Karpas-422 (cell line): ENCODE measurements around the gene BRINP3. TPM values are rescaled to one million over a fixed set of nuclear protein-coding genes. Genes with fewer than 3 reads are reported as not detected.

ENCODE experiments used
- DNase-seq: peaks from one replicate; pipeline ENCODE4 v3.0.0-alpha.2; 2015
- H2AFZ ChIP-seq: fragments of 200-600 bp; sonication (generic); 2 replicates; pipeline ENCODE4 v1.6.1; 2014; ENCODE audit warnings: antibody characterized with exemption, low read length, mixed read lengths
- H3K27ac ChIP-seq: fragments of 200-600 bp; sonication (generic); 2 replicates; pipeline ENCODE4 v1.5.1; 2014; ENCODE audit warnings: mild to moderate bottlenecking, low read length, moderate library complexity
- H3K27me3 ChIP-seq: fragments of 200-600 bp; sonication (generic); 2 replicates; pipeline ENCODE4 v1.6.1; 2014; ENCODE audit warnings: low read length, mixed read lengths
- H3K36me3 ChIP-seq: fragments of 200-600 bp; sonication (generic); 2 replicates; pipeline ENCODE4 v1.6.1; 2014; ENCODE audit warnings: low read length, mixed read lengths; ENCODE audit not compliant: insufficient read depth
- H3K4me1 ChIP-seq: fragments of 200-600 bp; sonication (generic); 2 replicates; pipeline ENCODE4 v1.6.1; 2014; ENCODE audit warnings: mild to moderate bottlenecking, low read length, mixed read lengths
- H3K4me2 ChIP-seq: fragments of 200-600 bp; sonication (generic); 2 replicates; pipeline ENCODE4 v1.6.1; 2014; ENCODE audit warnings: low read length, low read depth, mild to moderate bottlenecking; ENCODE audit not compliant: poor library complexity, severe bottlenecking
- H3K4me3 ChIP-seq: fragments of 200-600 bp; sonication (generic); 2 replicates; pipeline ENCODE4 v1.5.1; 2014; ENCODE audit warnings: mild to moderate bottlenecking, antibody characterized with exemption, low read length, mixed read lengths
- H3K79me2 ChIP-seq: fragments of 200-600 bp; sonication (generic); 2 replicates; pipeline ENCODE4 v1.6.1; 2014; ENCODE audit warnings: mild to moderate bottlenecking, low read length, mixed read lengths
- H3K9ac ChIP-seq: fragments of 200-600 bp; sonication (generic); 2 replicates; pipeline ENCODE4 v1.6.0; 2014; ENCODE audit warnings: low read length
- H3K9me2 ChIP-seq: fragments of 200-600 bp; sonication (generic), shearing (Covaris generic); replicated peaks from 2 replicates; pipeline ENCODE4 v1.6.0; 2014; ENCODE audit warnings: mild to moderate bottlenecking, low read length, moderate library complexity; ENCODE audit not compliant: insufficient read depth
- H3K9me3 ChIP-seq: fragments of 300-700, 200-600 bp; sonication (generic); 2 replicates; pipeline ENCODE4 v1.6.1; 2014; ENCODE audit warnings: low read length, mixed read lengths
- H4K20me1 ChIP-seq: fragments of 200-600 bp; sonication (generic); 2 replicates; pipeline ENCODE4 v1.6.1; 2014; ENCODE audit warnings: mild to moderate bottlenecking, antibody characterized with exemption, low read length, low read depth; ENCODE audit not compliant: insufficient read depth
- total RNA-seq: library from RNA; depleted of rRNA; stranded (reverse); fragments of >200 nt; shearing (Covaris generic); gene quantifications from 2 replicates; pipeline ENCODE4 v1.2.3, GENCODE V29; 2014; ENCODE audit warnings: low replicate concordance

BRINP3 gene
- total RNA-seq, 1 experiment from 2014 or later, result not detected

GRCh38 chr1:190328871-190329270 is 148.8 kb downstream of the BRINP3 start:
- Histone ChIP-seq H3K27ac (no peak overlapping the region), H4K20me1 (no peaks in the 10 kb centered on the region), H3K4me1 (no peaks in the 10 kb centered on the region), H3K36me3 (no peaks in the 10 kb centered on the region), H3K4me2 (no peak overlapping the region), H3K4me3 (no peak overlapping the region), H2AFZ (no peak overlapping the region), H3K9me2 (no peaks in the 10 kb centered on the region), H3K79me2 (no peaks in the 10 kb centered on the region), H3K9ac (no peak overlapping the region), H3K9me3 (peaks cover 10% of the 10 kb centered on the region), H3K27me3 (no peaks in the 10 kb centered on the region)
- no peak for DNase-seq

- Histone ChIP-seq H3K27ac (no peak overlapping the region), H3K27me3 (no peaks in the 10 kb centered on the region), H3K4me3 (no peak overlapping the region), H2AFZ (no peak overlapping the region), H4K20me1 (no peaks in the 10 kb centered on the region), H3K4me2 (no peak overlapping the region), H3K4me1 (no peaks in the 10 kb centered on the region), H3K79me2 (no peaks in the 10 kb centered on the region), H3K9ac (no peak overlapping the region), H3K9me3 (peaks cover 10% of the 10 kb centered on the region), H3K36me3 (no peaks in the 10 kb centered on the region), H3K9me2 (no peaks in the 10 kb centered on the region)
- no peak for DNase-seq
These were observed 149.3 kb downstream of the BRINP3 start for GRCh38 chr1:190328361-190328760.

GRCh38 chr1:190327271-190327670 is 150.4 kb downstream of the BRINP3 start:
- Histone ChIP-seq H3K9me2 (no peaks in the 10 kb centered on the region), H3K27ac (no peak overlapping the region)

GRCh38 chr1:190323530-190323929 is 154.1 kb downstream of the BRINP3 start:
- Histone ChIP-seq H3K9me3 (peaks cover 10% of the 10 kb centered on the region), H3K79me2 (no peaks in the 10 kb centered on the region), H3K4me1 (no peaks in the 10 kb centered on the region), H3K9me2 (no peaks in the 10 kb centered on the region), H2AFZ (no peak overlapping the region), H3K9ac (no peak overlapping the region), H4K20me1 (no peaks in the 10 kb centered on the region), H3K4me3 (no peak overlapping the region), H3K36me3 (no peaks in the 10 kb centered on the region), H3K4me2 (no peak overlapping the region), H3K27ac (no peak overlapping the region), H3K27me3 (no peaks in the 10 kb centered on the region)
- DNase-seq, result no peak

More at GRCh38 chr1:190327271-190327670, 150.4 kb downstream of the BRINP3 start:
- no peaks in the 10 kb centered on the region for H3K79me2 ChIP-seq
- H3K27me3 ChIP-seq, result no peaks in the 10 kb centered on the region
- H3K4me1 ChIP-seq, result no peaks in the 10 kb centered on the region
- H3K36me3 ChIP-seq, result no peaks in the 10 kb centered on the region
- no peak overlapping the region for H3K9ac ChIP-seq
- H3K4me2 ChIP-seq, result no peak overlapping the region
- no peaks in the 10 kb centered on the region for H4K20me1 ChIP-seq
- H2AFZ ChIP-seq, result no peak overlapping the region
- no peak for DNase-seq
- no peak overlapping the region for H3K4me3 ChIP-seq
- H3K9me3 ChIP-seq, result peaks cover 10% of the 10 kb centered on the region

- Histone ChIP-seq H3K9me2 (no peaks in the 10 kb centered on the region), H3K4me2 (no peak overlapping the region), H3K9ac (no peak overlapping the region), H3K4me1 (no peaks in the 10 kb centered on the region), H3K4me3 (no peak overlapping the region), H3K36me3 (no peaks in the 10 kb centered on the region), H4K20me1 (no peaks in the 10 kb centered on the region), H3K27me3 (no peaks in the 10 kb centered on the region), H3K27ac (no peak overlapping the region), H3K79me2 (no peaks in the 10 kb centered on the region), H2AFZ (no peak overlapping the region), H3K9me3 (peaks cover 13% of the 10 kb centered on the region)
- DNase-seq, result no peak
These were observed 155.4 kb downstream of the BRINP3 start for GRCh38 chr1:190322274-190322673.

- Histone ChIP-seq H3K9me2 (no peaks in the 10 kb centered on the region), H3K4me2 (no peak overlapping the region), H3K27ac (no peak overlapping the region), H3K36me3 (no peaks in the 10 kb centered on the region), H3K27me3 (no peaks in the 10 kb centered on the region), H2AFZ (no peak overlapping the region), H3K9me3 (peaks cover 13% of the 10 kb centered on the region), H3K4me1 (no peaks in the 10 kb centered on the region), H3K4me3 (no peak overlapping the region), H3K79me2 (no peaks in the 10 kb centered on the region), H4K20me1 (no peaks in the 10 kb centered on the region), H3K9ac (no peak overlapping the region)
- DNase-seq, result no peak
These were observed 156.7 kb downstream of the BRINP3 start for GRCh38 chr1:190320952-190321351.

- DNase-seq, result no peak
- Histone ChIP-seq H3K9me3 (peaks cover 12% of the 10 kb centered on the region), H3K36me3 (no peaks in the 10 kb centered on the region), H3K4me2 (no peak overlapping the region), H3K27ac (no peak overlapping the region), H2AFZ (no peak overlapping the region), H3K4me1 (no peaks in the 10 kb centered on the region), H3K9ac (no peak overlapping the region), H3K4me3 (no peak overlapping the region), H3K9me2 (no peaks in the 10 kb centered on the region), H4K20me1 (no peaks in the 10 kb centered on the region), H3K27me3 (no peaks in the 10 kb centered on the region), H3K79me2 (no peaks in the 10 kb centered on the region)
These were observed 164.9 kb downstream of the BRINP3 start for GRCh38 chr1:190312763-190313162.

GRCh38 chr1:190303501-190303900 is 174.2 kb downstream of the BRINP3 start:
- no peaks in the 10 kb centered on the region for H3K4me1 ChIP-seq
- no peak overlapping the region for H3K4me3 ChIP-seq
- H4K20me1 ChIP-seq, result no peaks in the 10 kb centered on the region
- no peaks in the 10 kb centered on the region for H3K27me3 ChIP-seq
- H3K9me3 ChIP-seq, result peaks cover 9% of the 10 kb centered on the region; the same call in 1 of the 2 replicates
- no peaks in the 10 kb centered on the region for H3K36me3 ChIP-seq
- H2AFZ ChIP-seq, result no peak overlapping the region
- H3K9me2 ChIP-seq, result no peaks in the 10 kb centered on the region
- H3K27ac ChIP-seq, result no peak overlapping the region
- no peak for DNase-seq
- H3K9ac ChIP-seq, result no peak overlapping the region
- H3K4me2 ChIP-seq, result no peak overlapping the region
- no peaks in the 10 kb centered on the region for H3K79me2 ChIP-seq

GRCh38 chr1:190296453-190296852 is 181.2 kb downstream of the BRINP3 start:
- no peak for DNase-seq

More at GRCh38 chr1:190296453-190296852, 181.2 kb downstream of the BRINP3 start:
- Histone ChIP-seq H4K20me1 (no peaks in the 10 kb centered on the region), H3K4me1 (no peaks in the 10 kb centered on the region), H3K4me3 (no peak overlapping the region), H3K9me2 (no peaks in the 10 kb centered on the region), H2AFZ (no peak overlapping the region), H3K27me3 (no peaks in the 10 kb centered on the region), H3K79me2 (no peaks in the 10 kb centered on the region), H3K36me3 (no peaks in the 10 kb centered on the region), H3K27ac (no peak overlapping the region), H3K9ac (no peak overlapping the region), H3K9me3 (peaks cover 15% of the 10 kb centered on the region), H3K4me2 (no peak overlapping the region)
